HEK293 (cell line): ENCODE measurements around the gene LECT2.

Experiments used
- CTCF ChIA-PET: fragments of 350-600 bp; formaldehyde crosslinking; extraction: SDS; loops from one replicate; lab custom pipeline; 2021; ENCODE audit warnings: antibody characterized with exemption; lab: Yijun Ruan, JAX
- POLR2A ChIA-PET: fragments of 300-600 bp; formaldehyde crosslinking; extraction: SDS; loops from one replicate; lab custom pipeline; 2020; ENCODE audit warnings: antibody characterized with exemption, inconsistent platforms; lab: Yijun Ruan, JAX
- H3K27ac ChIP-seq: fragments of 200-500 bp; sonication (Bioruptor generic); 2 replicates; pipeline ENCODE4 v1.5.1; 2014; ENCODE audit warnings: low read depth, low read length, control low read depth, inconsistent platforms; ENCODE audit errors: extremely low read depth
- H3K36me3 ChIP-seq, 2 experiments: fragments of 200-500 bp in 1 of 2; sonication (Bioruptor generic) in 1 of 2; 1 replicate in 1 of 2; 2 replicates in 1 of 2; pipeline ENCODE4 v1.5.1; 2014 to 2017; ENCODE audit warnings: inconsistent platforms in 2 of 2, low read length in 2 of 2; ENCODE audit not compliant: control insufficient read depth in 2 of 2, insufficient read depth in 1 of 2
- H3K4me1 ChIP-seq: fragments of 200-500 bp; sonication (Bioruptor generic); 2 replicates; pipeline ENCODE4 v1.5.1; 2014; ENCODE audit warnings: mild to moderate bottlenecking, low read length, inconsistent platforms; ENCODE audit not compliant: control insufficient read depth, insufficient read depth
- H3K4me3 ChIP-seq: 2 replicates; pipeline ENCODE4 v1.5.1; 2011; ENCODE audit warnings: low read depth, mild to moderate bottlenecking, control low read depth, low read length, moderate library complexity
- H3K9me3 ChIP-seq: fragments of 200-500 bp; sonication (Bioruptor generic); 2 replicates; pipeline ENCODE4 v1.5.1; 2014; ENCODE audit warnings: low read depth, low read length, inconsistent platforms; ENCODE audit not compliant: control insufficient read depth, insufficient read depth
- GLI4 ChIP-seq: fragments of 450-650 bp; formaldehyde crosslinking; IDR thresholded peaks from 2 replicates; pipeline ENCODE4 v1.5.1; 2016; ENCODE audit warnings: missing biosample characterization, missing genetic modification characterization
- SCRT1 ChIP-seq: fragments of 450-650 bp; formaldehyde crosslinking; IDR thresholded peaks from 2 replicates; pipeline ENCODE4 v1.5.1; 2016; ENCODE audit warnings: missing biosample characterization, missing genetic modification characterization, borderline replicate concordance
- SCRT2 ChIP-seq: fragments of 450-650 bp; formaldehyde crosslinking; IDR thresholded peaks from 2 replicates; pipeline ENCODE4 v1.5.1; 2016; ENCODE audit warnings: missing biosample characterization, missing genetic modification characterization
- YY2 ChIP-seq: fragments of 450-650 bp; formaldehyde crosslinking; IDR thresholded peaks from 2 replicates; pipeline ENCODE4 v1.5.1; 2016; ENCODE audit warnings: missing biosample characterization, missing genetic modification characterization
- ZBTB1 ChIP-seq: fragments of 450-650 bp; formaldehyde crosslinking; IDR thresholded peaks from 2 replicates; pipeline ENCODE4 v1.5.1; 2016; ENCODE audit warnings: missing biosample characterization, missing genetic modification characterization
- ZBTB21 ChIP-seq: fragments of 450-650 bp; formaldehyde crosslinking; IDR thresholded peaks from 2 replicates; pipeline ENCODE4 v1.5.1; 2017; ENCODE audit warnings: missing biosample characterization, missing genetic modification characterization
- ZEB2 ChIP-seq: fragments of 450-650 bp; formaldehyde crosslinking; IDR thresholded peaks from 2 replicates; pipeline ENCODE4 v1.5.1; 2016; ENCODE audit warnings: missing biosample characterization, missing genetic modification characterization
- ZFP3 ChIP-seq: fragments of 450-650 bp; formaldehyde crosslinking; IDR thresholded peaks from 2 replicates; pipeline ENCODE4 v1.5.1; 2016; ENCODE audit warnings: low read depth, missing biosample characterization, missing genetic modification characterization
- ZNF114 ChIP-seq: fragments of 450-650 bp; formaldehyde crosslinking; IDR thresholded peaks from 2 replicates; pipeline ENCODE4 v1.5.0; 2017; ENCODE audit warnings: missing biosample characterization, missing genetic modification characterization
- ZNF138 ChIP-seq: fragments of 450-650 bp; formaldehyde crosslinking; IDR thresholded peaks from 2 replicates; pipeline ENCODE4 v1.5.1; 2016; ENCODE audit warnings: missing biosample characterization, missing genetic modification characterization, borderline replicate concordance
- ZNF157 ChIP-seq: fragments of 450-650 bp; formaldehyde crosslinking; IDR thresholded peaks from 2 replicates; pipeline ENCODE4 v1.5.1; 2016; ENCODE audit warnings: missing biosample characterization, missing genetic modification characterization
- ZNF2 ChIP-seq: fragments of 450-650 bp; formaldehyde crosslinking; IDR thresholded peaks from 2 replicates; pipeline ENCODE4 v1.5.1; 2016; ENCODE audit warnings: missing biosample characterization, missing genetic modification characterization
- ZNF23 ChIP-seq: fragments of 450-650 bp; formaldehyde crosslinking; IDR thresholded peaks from 2 replicates; pipeline ENCODE4 v1.5.1; 2016; ENCODE audit warnings: missing biosample characterization, missing genetic modification characterization, borderline replicate concordance
- ZNF292 ChIP-seq: fragments of 450-650 bp; formaldehyde crosslinking; IDR thresholded peaks from 2 replicates; pipeline ENCODE4 v1.5.1; 2016; ENCODE audit warnings: low read depth, missing biosample characterization, missing genetic modification characterization, borderline replicate concordance
- ZNF335 ChIP-seq: fragments of 450-650 bp; formaldehyde crosslinking; conservative IDR thresholded peaks from 2 replicates; pipeline ENCODE4 v1.5.1; 2016; ENCODE audit warnings: missing biosample characterization, missing genetic modification characterization
- ZNF350 ChIP-seq: fragments of 450-650 bp; formaldehyde crosslinking; IDR thresholded peaks from 2 replicates; pipeline ENCODE4 v1.5.0; 2017; ENCODE audit warnings: missing biosample characterization, mild to moderate bottlenecking, missing genetic modification characterization
- ZNF423 ChIP-seq: fragments of 450-650 bp; formaldehyde crosslinking; IDR thresholded peaks from 2 replicates; pipeline ENCODE4 v1.5.1; 2016; ENCODE audit warnings: missing biosample characterization, missing genetic modification characterization
- ZNF510 ChIP-seq: fragments of 450-650 bp; formaldehyde crosslinking; IDR thresholded peaks from 2 replicates; pipeline ENCODE4 v1.5.1; 2018; ENCODE audit warnings: mild to moderate bottlenecking, missing genetic modification characterization, missing biosample characterization; ENCODE audit not compliant: insufficient replicate concordance
- ZNF561 ChIP-seq: fragments of 450-650 bp; IDR thresholded peaks from 2 replicates; pipeline ENCODE4 v1.5.1; 2018; ENCODE audit warnings: missing biosample characterization, missing genetic modification characterization, borderline replicate concordance
- ZNF624 ChIP-seq: fragments of 450-650 bp; formaldehyde crosslinking; IDR thresholded peaks from 2 replicates; pipeline ENCODE4 v1.5.1; 2017; ENCODE audit warnings: missing biosample characterization, missing genetic modification characterization
- ZNF629 ChIP-seq: fragments of 450-650 bp; formaldehyde crosslinking; IDR thresholded peaks from 2 replicates; pipeline ENCODE4 v1.5.1; 2017; ENCODE audit warnings: missing biosample characterization, missing genetic modification characterization
- ZNF654 ChIP-seq: fragments of 450-650 bp; formaldehyde crosslinking; IDR thresholded peaks from 2 replicates; pipeline ENCODE4 v1.5.1; 2016; ENCODE audit warnings: low read depth, missing biosample characterization, missing genetic modification characterization
- ZNF660 ChIP-seq: fragments of 450-650 bp; IDR thresholded peaks from 2 replicates; pipeline ENCODE4 v1.5.1; 2018; ENCODE audit warnings: missing biosample characterization, mild to moderate bottlenecking, missing genetic modification characterization
- ZNF785 ChIP-seq: fragments of 450-650 bp; formaldehyde crosslinking; IDR thresholded peaks from 2 replicates; pipeline ENCODE4 v1.5.1; 2016; ENCODE audit warnings: missing biosample characterization, missing genetic modification characterization
- TF ChIP-seq, protein P1 (sequence below): fragments of 450-650 bp; IDR thresholded peaks from 2 replicates; pipeline ENCODE4 v1.5.1; 2018; ENCODE audit warnings: missing biosample characterization, missing genetic modification characterization
- TF ChIP-seq, protein P2 (sequence below): fragments of 450-650 bp; formaldehyde crosslinking; IDR thresholded peaks from 2 replicates; pipeline ENCODE4 v1.5.1; 2016; ENCODE audit warnings: missing biosample characterization, missing genetic modification characterization
- TF ChIP-seq, protein P3 (sequence below): fragments of 450-650 bp; formaldehyde crosslinking; IDR thresholded peaks from 2 replicates; pipeline ENCODE4 v1.5.1; 2016; ENCODE audit warnings: missing biosample characterization, missing genetic modification characterization, borderline replicate concordance

The LECT2 gene

DNA sequence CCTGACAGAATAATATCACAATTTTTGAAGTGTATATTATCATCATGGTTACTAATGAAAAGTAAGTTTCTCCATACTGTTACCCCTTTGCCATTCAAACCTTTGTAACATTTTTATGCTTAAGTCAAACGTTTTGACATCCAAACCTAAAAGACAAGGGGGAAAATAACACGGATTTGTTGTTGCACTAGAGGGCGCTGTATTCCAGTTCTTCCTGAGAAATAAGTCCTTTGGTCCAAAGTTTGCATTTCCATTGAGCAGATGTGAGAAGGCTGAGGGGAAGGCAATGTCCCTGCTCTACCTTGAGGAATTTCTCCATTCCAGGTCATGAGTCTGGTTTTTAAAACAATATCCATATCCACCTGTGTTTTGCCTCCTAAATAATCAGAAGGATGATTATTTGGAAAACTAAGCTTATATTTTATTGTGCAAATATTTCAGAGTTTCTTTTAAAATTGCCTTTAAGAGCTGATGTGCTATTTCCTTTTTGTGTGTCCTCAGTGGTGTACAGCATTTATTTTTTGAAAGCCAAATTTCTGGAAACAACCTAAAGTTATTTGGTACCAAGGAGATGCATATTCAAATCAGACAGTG is 9.7 kb downstream of the LECT2 start (continued):
- TF ChIP-seq ZNF660 (tag by site-specific recombination) (peak; percentile 56; the same call in 1 of the 2 replicates), ZNF654 (tag by site-specific recombination) (peak; percentile 64), ZEB2 (tag by site-specific recombination) (no peak), ZNF510 (tag by site-specific recombination) (no peak), ZNF335 (tag by site-specific recombination) (no peak), ZNF23 (no peak), GLI4 (tag by site-specific recombination) (no peak), ZNF2 (tag by site-specific recombination) (0 out of 2 replicates have a peak, but pooled peaks have one; percentile 27)
- TF ChIP-seq, protein P1, sequence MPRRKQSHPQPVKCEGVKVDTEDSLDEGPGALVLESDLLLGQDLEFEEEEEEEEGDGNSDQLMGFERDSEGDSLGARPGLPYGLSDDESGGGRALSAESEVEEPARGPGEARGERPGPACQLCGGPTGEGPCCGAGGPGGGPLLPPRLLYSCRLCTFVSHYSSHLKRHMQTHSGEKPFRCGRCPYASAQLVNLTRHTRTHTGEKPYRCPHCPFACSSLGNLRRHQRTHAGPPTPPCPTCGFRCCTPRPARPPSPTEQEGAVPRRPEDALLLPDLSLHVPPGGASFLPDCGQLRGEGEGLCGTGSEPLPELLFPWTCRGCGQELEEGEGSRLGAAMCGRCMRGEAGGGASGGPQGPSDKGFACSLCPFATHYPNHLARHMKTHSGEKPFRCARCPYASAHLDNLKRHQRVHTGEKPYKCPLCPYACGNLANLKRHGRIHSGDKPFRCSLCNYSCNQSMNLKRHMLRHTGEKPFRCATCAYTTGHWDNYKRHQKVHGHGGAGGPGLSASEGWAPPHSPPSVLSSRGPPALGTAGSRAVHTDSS (tag by site-specific recombination) = no peak

DNA sequence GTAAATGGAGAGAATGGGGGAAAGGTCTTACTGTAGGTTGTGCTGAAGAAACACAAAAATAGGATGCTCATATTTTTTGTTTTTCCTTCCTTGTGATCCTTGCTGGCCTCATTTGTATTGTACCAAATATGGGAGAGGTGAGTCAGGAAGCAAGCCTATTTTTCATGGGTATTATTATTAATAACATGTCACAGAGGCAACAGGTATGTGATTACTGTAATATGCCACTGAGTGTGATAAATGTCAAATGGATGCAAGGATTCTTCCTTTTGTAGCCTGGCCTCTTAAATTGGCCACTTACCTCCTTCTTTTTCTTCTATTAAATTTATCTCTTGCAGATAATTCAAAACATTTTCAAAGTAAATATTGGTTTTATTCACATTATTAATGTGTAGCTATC is 10.2 kb downstream of the LECT2 start:
- ChIA-PET POLR2A (interaction anchor here (1.2 kb wide), 1 partner anchor 113 kb away, joined by 3 read pairs; no protein-coding TSS in a partner anchor), CTCF (interaction anchor here (0.6 to 2.7 kb wide), 17 partner anchors 9 to 267 kb away, joined by 3 to 24 read pairs (median 6); no protein-coding TSS in a partner anchor)
- Histone ChIP-seq H3K4me3 (no peak overlapping the region), H3K4me1 (no peaks in the 10 kb centered on the region), H3K9me3 (no peaks in the 10 kb centered on the region), H3K27ac (no peak overlapping the region), H3K36me3 (peaks cover 3 to 6% of the 10 kb centered on the region in 2 experiments; a peak in 2 of 3 replicates)
- TF ChIP-seq SCRT1 (peak; percentile 65; the same call in 1 of the 2 replicates), ZNF624 (no peak), SCRT2 (tag by site-specific recombination) (peak; percentile 83)

DNA sequence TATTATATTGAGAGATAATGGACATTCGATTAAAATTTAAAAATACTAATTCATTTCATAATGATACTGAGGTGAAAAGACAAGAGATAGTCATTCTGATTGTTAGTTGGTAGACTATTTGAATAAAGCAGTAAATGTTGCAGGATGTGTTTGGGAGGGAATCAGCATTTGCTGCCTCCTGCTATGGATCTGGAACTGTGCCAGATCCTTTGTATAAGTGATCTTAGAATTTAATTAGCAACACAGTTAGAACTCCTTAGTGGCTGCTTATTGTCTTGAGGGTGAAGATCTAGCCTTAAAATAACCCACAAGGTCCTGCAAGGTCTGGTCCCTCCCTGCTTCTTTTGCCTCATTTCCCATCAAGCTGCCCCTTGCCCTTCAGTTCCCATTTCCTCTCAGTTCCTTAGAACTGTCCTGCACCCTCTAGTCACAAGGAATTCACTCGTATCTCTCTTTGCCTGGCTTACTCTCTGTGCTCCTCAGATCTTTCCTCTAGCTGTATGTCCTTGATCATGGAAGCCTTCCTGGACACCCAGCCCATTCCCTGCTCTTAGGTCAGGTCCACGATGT is 12.5 kb downstream of the LECT2 start:
- ChIA-PET CTCF (interaction anchor here (0.8 to 3.3 kb wide), 12 partner anchors 8 to 271 kb away, joined by 3 to 20 read pairs (median 4); no protein-coding TSS in a partner anchor), POLR2A (no interaction called here)
- no peaks in the 10 kb centered on the region for H3K4me1 ChIP-seq
- H3K27ac ChIP-seq = no peak overlapping the region
- no peak overlapping the region for H3K4me3 ChIP-seq
- H3K9me3 ChIP-seq = no peaks in the 10 kb centered on the region
- peaks cover 3 to 9% of the 10 kb centered on the region in 2 experiments; a peak in 2 of 3 replicates for H3K36me3 ChIP-seq
- no peak for TF ChIP-seq ZNF138 (tag by site-specific recombination)
- TF ChIP-seq ZNF350 (tag by site-specific recombination) = no peak
- no peak for TF ChIP-seq ZFP3 (tag by site-specific recombination)
- TF ChIP-seq ZNF561 = no peak
- no peak for TF ChIP-seq ZNF292
- no peak for TF ChIP-seq ZNF629
- no peak for TF ChIP-seq ZNF114
- TF ChIP-seq, protein P2, sequence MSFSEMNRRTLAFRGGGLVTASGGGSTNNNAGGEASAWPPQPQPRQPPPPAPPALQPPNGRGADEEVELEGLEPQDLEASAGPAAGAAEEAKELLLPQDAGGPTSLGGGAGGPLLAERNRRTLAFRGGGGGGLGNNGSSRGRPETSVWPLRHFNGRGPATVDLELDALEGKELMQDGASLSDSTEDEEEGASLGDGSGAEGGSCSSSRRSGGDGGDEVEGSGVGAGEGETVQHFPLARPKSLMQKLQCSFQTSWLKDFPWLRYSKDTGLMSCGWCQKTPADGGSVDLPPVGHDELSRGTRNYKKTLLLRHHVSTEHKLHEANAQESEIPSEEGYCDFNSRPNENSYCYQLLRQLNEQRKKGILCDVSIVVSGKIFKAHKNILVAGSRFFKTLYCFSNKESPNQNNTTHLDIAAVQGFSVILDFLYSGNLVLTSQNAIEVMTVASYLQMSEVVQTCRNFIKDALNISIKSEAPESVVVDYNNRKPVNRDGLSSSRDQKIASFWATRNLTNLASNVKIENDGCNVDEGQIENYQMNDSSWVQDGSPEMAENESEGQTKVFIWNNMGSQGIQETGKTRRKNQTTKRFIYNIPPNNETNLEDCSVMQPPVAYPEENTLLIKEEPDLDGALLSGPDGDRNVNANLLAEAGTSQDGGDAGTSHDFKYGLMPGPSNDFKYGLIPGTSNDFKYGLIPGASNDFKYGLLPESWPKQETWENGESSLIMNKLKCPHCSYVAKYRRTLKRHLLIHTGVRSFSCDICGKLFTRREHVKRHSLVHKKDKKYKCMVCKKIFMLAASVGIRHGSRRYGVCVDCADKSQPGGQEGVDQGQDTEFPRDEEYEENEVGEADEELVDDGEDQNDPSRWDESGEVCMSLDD (tag by site-specific recombination) = no peak
- TF ChIP-seq, protein P3, sequence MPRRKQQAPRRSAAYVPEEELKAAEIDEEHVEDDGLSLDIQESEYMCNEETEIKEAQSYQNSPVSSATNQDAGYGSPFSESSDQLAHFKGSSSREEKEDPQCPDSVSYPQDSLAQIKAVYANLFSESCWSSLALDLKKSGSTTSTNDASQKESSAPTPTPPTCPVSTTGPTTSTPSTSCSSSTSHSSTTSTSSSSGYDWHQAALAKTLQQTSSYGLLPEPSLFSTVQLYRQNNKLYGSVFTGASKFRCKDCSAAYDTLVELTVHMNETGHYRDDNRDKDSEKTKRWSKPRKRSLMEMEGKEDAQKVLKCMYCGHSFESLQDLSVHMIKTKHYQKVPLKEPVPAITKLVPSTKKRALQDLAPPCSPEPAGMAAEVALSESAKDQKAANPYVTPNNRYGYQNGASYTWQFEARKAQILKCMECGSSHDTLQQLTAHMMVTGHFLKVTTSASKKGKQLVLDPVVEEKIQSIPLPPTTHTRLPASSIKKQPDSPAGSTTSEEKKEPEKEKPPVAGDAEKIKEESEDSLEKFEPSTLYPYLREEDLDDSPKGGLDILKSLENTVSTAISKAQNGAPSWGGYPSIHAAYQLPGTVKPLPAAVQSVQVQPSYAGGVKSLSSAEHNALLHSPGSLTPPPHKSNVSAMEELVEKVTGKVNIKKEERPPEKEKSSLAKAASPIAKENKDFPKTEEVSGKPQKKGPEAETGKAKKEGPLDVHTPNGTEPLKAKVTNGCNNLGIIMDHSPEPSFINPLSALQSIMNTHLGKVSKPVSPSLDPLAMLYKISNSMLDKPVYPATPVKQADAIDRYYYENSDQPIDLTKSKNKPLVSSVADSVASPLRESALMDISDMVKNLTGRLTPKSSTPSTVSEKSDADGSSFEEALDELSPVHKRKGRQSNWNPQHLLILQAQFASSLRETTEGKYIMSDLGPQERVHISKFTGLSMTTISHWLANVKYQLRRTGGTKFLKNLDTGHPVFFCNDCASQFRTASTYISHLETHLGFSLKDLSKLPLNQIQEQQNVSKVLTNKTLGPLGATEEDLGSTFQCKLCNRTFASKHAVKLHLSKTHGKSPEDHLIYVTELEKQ (tag by site-specific recombination) = no peak
- TF ChIP-seq ZNF157 = no peak
- TF ChIP-seq YY2 = no peak
- TF ChIP-seq ZBTB1 (tag by site-specific recombination) = no peak
- no peak for TF ChIP-seq ZNF785 (tag by site-specific recombination)
- TF ChIP-seq ZNF423 (tag by site-specific recombination) = no peak
- TF ChIP-seq ZBTB21 (tag by site-specific recombination) = no peak
